GM19023 (cell line): Measurements from ENCODE around the gene CATSPER1.
"Not testable (repeated sequence)": the region's sequence is repeated elsewhere in the genome, so short reads cannot be mapped to it uniquely, and the experiment has no call there.

Experiments used
- ATAC-seq: cut with Tn5 transposase; IDR thresholded peaks from one replicate; pipeline ENCODE4 v1.9.1; 2021; ENCODE audit warnings: mild to moderate bottlenecking, moderate library complexity; ENCODE audit not compliant: unreplicated experiment

CATSPER1 gene

GRCh38 chr11:66020618-66021357, 5.5 kb downstream of the CATSPER1 start:
- ATAC-seq, result no peak

- ATAC-seq, result no peak
These were observed 6.1 kb downstream of the CATSPER1 start for GRCh38 chr11:66020212-66020611.

GRCh38 chr11:66017321-66017720, 9.0 kb downstream of the CATSPER1 start:
- ATAC-seq, result no peak

GRCh38 chr11:66016793-66017177, 9.5 kb downstream of the CATSPER1 start:
- no peak for ATAC-seq

GRCh38 chr11:66015936-66016792, 10.1 kb downstream of the CATSPER1 start:
- ATAC-seq, result no peak

GRCh38 chr11:66015454-66015881, 10.8 kb downstream of the CATSPER1 start:
- no peak for ATAC-seq

- ATAC-seq, result no peak
These were observed 11.3 kb downstream of the CATSPER1 start for GRCh38 chr11:66014804-66015453.

- no peak for ATAC-seq
These were observed 12.5 kb downstream of the CATSPER1 start for GRCh38 chr11:66013762-66014100.

- no peak for ATAC-seq
These were observed 13.1 kb downstream of the CATSPER1 start for GRCh38 chr11:66012946-66013761.

GRCh38 chr11:66012371-66012945, 13.8 kb downstream of the CATSPER1 start:
- ATAC-seq, result no peak

- no peak for ATAC-seq
These were observed 14.4 kb downstream of the CATSPER1 start, which contains the start of gene CST6 for GRCh38 chr11:66011785-66012303. Gene CST6, plus strand, starts transcription at chr11:66012008. Its CDS starts 37 bp downstream, at chr11:66012045.

- no peak for ATAC-seq
These were observed 15.0 kb downstream of the CATSPER1 start for GRCh38 chr11:66011239-66011784.

GRCh38 chr11:66010036-66010435, 16.2 kb downstream of the CATSPER1 start:
- ATAC-seq, result not testable (repeated sequence)

- no peak for ATAC-seq
These were observed 17.7 kb downstream of the CATSPER1 start for GRCh38 chr11:66008468-66009101.

GRCh38 chr11:66008095-66008467, 18.2 kb downstream of the CATSPER1 start:
- ATAC-seq, result no peak

- no peak for ATAC-seq
These were observed 19.1 kb downstream of the CATSPER1 start for GRCh38 chr11:66007201-66007634.

- ATAC-seq, result no peak
These were observed 19.4 kb downstream of the CATSPER1 start for GRCh38 chr11:66006891-66007176.

GRCh38 chr11:66006134-66006890, 20.0 kb downstream of the CATSPER1 start:
- ATAC-seq, result no peak

- no peak for ATAC-seq
These were observed 22.1 kb downstream of the CATSPER1 start for GRCh38 chr11:66004186-66004585.
